ENCODE results near the gene FOXR1.
A peak's percentile ranks its signal among the peaks of the same experiment; 100 is the strongest.

The FOXR1 gene

DNA sequence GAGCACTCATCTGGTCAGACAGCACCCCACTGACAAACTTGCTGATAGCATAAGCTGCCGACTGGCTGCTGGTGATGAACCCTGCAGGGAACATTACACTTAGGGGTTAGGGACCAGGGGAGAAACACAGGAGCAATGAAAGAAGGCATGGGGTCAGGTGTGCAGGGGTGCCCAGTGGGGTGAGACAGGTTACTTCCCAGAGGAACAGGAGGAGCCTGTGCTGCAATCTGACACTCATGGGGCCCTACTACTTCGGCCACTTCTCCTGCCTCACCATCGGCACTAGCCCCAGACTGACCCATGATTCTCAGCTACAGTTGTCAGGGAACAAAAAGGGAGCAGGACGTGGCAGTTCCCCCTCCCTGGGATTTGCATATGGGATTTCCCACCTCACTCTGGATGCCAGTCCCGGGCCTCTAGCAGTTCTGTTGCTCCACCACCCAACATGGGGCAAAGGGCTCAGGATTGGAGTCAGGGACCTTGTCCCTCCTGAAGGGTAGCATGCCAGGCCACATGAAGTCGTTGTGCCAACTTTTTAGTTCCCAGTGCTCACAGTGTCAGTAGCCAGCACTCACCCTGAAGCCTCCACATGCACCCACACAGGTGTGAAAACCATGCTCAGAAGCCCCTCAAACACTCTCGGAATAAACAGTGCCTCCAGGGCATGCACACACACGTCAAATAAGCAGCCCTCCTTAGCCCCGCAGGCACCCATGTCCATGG lies 56.9 kb downstream of the FOXR1 start:
- DNase-seq: no peak

DNA sequence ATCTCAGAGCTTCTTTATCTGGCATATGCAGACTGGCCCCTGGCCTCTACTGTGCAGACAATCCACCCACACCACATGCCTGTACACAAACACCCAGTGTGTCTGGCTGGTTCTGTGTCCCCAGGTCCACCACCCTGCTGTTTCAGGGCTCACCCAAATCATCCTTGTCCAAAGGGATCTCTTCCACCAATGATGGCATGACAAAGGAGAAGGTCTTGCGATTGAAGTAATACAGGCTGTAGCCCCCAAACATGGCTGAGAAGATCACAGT lies 57.4 kb downstream of the FOXR1 start:
- DNase-seq: no peak

- no peak for DNase-seq
These were observed 57.9 kb downstream of the FOXR1 start for GRCh38 chr11:119029340-119030028.

DNA sequence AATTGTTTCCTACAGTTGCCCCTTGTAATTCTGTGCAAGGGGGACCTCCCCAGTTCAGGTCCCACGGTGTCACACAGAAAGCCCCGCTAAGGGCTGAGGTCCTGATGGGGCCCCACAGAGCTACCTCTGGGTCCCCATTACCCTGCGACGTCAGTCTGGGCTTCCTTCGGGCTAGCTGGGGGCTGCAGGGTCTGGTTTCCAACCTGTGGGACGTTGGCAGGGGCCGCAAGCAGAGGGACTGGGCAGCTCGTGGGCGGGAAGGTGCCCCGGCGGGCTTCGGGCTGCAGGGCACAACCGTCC lies 58.4 kb downstream of the FOXR1 start:
- DNase-seq: no peak

- DNase-seq: peak; percentile 99
These were observed 58.9 kb downstream of the FOXR1 start, which contains the start of gene SLC37A4 for GRCh38 chr11:119030329-119031047. Gene SLC37A4 (minus strand): TSS chr11:119030877.
